Cerebellar nuclear complex (tissue), 1 donor: ENCODE results near the gene CNOT2.
A peak's percentile ranks its signal among the peaks of the same experiment; 100 is the strongest.

Experiments used
- DNase-seq, 2 experiments: peaks; one replicate each; lab custom pipeline; 2025; lab: John Stamatoyannopoulos, UW

CNOT2 gene, protein sequence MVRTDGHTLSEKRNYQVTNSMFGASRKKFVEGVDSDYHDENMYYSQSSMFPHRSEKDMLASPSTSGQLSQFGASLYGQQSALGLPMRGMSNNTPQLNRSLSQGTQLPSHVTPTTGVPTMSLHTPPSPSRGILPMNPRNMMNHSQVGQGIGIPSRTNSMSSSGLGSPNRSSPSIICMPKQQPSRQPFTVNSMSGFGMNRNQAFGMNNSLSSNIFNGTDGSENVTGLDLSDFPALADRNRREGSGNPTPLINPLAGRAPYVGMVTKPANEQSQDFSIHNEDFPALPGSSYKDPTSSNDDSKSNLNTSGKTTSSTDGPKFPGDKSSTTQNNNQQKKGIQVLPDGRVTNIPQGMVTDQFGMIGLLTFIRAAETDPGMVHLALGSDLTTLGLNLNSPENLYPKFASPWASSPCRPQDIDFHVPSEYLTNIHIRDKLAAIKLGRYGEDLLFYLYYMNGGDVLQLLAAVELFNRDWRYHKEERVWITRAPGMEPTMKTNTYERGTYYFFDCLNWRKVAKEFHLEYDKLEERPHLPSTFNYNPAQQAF

DNA sequence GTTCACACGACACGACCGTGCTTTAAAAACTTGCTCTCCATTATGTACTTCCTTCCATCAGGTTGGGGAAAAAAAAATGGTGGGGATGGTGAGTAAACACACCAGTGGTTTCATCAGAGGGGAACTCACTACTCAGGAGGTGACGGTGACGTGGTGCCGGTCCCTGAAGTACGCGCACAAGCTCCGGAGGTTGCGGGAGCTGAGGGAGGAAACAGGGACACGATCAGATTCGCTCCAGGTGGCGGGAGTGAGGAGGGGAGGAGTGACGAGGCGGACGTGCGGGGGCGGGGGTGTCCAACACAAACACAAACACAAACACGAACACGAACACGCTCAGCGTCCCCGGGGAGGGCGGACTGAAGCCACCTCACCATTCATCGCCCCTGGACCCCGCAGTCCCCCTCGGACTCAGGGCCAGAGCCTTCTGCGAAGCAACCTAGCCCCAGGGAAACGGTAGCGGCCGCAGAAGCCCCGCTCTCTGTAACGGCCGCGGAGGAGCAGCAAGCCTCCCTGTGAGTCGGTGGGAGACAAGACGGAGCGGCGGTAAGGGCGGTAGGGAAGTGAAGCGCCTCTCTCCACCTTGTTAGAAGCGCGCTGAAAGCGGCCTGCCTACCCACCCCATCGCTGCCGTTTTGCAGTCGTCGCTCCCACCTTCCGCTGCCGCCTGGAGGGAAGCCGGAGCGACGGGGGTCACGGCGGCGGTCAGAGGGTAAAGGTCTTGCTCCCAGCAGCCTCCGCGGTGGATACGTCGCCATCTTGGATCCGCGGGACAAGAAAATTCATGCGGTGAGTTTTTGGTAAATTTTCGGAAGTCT, at the start of gene CNOT2:
Gene CNOT2, plus strand, starts transcription at position 739 of the 815 bp plus-strand sequence. CDS start 34,794 bp downstream, outside the sequence.
- DNase-seq, result peak; percentile 15 to 43

DNA sequence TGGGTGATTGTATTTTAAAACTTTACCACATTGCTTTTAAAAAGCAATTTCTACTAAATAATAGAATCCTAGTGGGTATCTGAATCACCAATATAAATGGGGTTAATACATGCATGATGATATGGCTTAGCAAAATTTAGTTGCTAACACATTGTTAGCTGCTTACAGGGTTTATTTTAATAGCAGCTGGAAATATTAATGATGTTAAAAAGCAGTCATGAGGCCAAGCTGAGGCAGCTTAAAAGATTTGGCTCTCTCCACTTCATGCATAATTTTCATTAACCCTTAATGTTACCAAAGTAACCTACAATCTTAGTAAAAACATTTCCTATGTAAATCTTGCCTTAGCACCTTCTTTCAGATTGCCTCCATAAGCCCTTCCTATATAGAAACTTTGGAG, 49.2 kb upstream of the CNOT2 start:
- no peak for DNase-seq

DNA sequence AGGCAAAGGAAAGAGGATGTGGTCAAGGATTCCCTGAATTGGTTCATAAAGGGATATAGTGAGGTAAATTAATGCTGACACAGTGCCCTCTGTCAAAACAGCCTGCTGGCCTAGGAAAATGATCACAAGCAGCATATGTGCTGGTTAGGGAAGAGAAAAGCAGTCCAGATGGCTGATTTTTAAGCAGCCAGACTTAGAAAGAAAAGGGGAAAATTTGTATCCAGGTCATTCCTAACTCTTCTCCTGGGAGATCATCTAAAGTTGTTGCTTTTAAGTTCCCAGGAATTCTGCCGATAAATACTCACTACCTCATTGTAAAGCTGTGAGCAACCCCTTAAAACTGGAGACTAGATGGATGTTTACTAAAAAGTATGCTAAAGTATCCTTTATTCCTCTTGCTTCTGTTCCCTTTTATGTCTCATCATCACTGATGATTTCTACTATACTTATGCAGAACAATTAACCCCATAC, 46.4 kb upstream of the CNOT2 start:
- peak; percentile 68 to 89 for DNase-seq

GRCh38 chr12:70197345-70197744, 45.9 kb upstream of the CNOT2 start:
- DNase-seq, result no peak

- DNase-seq, result no peak
These were observed 29.5 kb upstream of the CNOT2 start for GRCh38 chr12:70213707-70214106.

- no peak for DNase-seq
These were observed 28.1 kb upstream of the CNOT2 start for GRCh38 chr12:70214972-70215617.

GRCh38 chr12:70217416-70217815, 25.8 kb upstream of the CNOT2 start:
- no peak for DNase-seq

- peak; percentile 29 to 69 for DNase-seq
These were observed 21.6 kb upstream of the CNOT2 start for GRCh38 chr12:70221626-70222025.

DNA sequence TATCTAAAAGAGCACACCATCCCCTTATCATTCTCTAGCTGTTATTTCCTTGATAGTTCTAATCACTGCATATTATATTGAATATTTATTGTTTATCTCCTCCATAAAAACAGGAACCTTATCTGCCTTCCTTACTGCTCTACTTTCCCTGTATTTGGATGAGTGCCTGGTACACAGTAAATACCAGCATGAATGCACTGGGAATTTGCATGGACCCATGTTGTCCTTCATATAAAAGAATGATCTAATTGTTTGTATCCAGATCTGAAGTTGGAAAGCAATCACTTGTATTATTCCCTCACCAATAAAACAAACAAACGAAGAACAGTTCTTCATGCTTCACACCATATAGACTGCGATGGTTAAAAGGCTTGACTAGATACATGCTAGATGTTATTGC, 15.3 kb upstream of the CNOT2 start:
- DNase-seq, result no peak

GRCh38 chr12:70230934-70231606, 12.2 kb upstream of the CNOT2 start:
- DNase-seq, result no peak

- no peak for DNase-seq
These were observed 6.2 kb upstream of the CNOT2 start for GRCh38 chr12:70236990-70237389.

DNA sequence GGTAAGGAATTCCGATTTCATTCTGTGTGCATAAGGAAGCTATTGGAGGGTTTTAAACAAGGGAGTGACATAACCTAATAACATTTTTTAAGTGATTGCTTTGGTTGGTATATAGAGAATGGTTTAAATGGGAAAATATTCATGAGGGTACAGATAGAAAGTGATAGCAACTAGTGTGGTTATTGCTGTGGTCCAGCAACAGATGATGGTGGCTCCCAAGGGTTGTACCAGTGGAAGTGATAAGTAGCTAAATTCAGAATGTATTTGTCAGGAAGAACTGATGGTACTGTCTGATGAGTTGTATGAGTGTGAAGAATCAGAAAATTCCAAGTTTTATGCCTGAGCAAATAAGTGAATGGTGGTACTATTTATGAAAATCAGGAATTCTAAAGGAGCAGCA, 2.6 kb upstream of the CNOT2 start:
- DNase-seq, result no peak

DNA sequence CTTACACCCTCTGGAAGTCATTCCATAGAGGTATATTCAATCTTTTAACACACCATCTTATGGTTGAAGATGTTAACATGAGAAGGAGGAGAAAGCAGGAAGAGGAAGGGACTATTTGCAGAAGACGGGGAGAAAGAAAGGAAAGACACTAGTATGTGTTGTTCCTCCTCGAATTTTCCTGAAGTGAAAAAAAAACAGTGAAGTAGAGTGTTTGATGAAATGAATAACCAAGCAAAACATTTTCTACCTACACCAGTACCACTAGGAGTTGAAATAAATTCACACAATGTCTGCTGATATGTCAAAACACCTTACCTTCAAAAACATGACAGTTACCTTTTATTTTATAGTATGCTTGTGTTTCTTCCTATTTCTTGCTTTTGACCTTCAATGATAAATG, 1.4 kb upstream of the CNOT2 start:
- no peak for DNase-seq

- DNase-seq, result no peak
These were observed 508 bp downstream of the CNOT2 start for GRCh38 chr12:70243510-70244371.

DNA sequence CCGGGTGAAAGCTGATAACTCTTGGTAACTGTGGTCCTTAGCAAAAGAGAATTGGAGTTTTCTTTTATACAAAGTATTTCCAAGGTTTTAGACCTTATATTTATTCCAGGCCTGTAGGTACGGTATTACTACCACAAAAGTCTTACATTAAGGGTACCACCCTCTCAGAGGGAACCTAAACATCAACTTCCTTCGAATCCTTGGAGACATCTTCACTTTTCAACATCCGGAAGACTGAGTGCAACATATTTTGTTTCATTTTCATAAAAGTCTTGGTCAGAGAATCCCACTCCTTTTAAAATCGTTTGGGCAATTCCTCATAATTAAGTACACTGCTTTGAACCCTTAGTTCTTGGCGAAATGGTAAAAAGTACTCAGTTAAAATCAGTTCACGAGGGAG, 1.2 kb downstream of the CNOT2 start:
- DNase-seq, result no peak

GRCh38 chr12:70245458-70245857, 2.2 kb downstream of the CNOT2 start:
- DNase-seq, result no peak

DNA sequence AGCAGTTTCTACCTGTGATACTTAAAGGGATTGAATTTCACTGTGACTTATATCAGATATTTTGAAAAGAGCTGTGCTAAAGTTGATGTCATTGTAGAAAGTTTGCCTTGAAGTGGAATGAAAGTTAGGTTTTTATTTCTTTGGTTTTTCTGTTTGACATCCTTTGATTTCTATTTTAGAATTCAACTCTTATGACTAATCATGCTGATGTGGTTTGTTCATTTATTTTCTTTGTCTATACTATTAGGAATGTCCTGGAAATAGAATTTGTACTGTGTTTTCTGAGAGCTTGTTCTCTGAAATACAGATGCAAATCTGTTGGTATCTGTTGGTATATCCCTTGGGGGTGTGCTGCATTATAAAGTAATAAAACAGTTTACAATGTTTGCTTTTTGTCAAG, 3.3 kb downstream of the CNOT2 start:
- no peak for DNase-seq

- no peak for DNase-seq
These were observed 4.5 kb downstream of the CNOT2 start for GRCh38 chr12:70247653-70248199.

- DNase-seq, result no peak
These were observed 5.6 kb downstream of the CNOT2 start for GRCh38 chr12:70248876-70249275.

DNA sequence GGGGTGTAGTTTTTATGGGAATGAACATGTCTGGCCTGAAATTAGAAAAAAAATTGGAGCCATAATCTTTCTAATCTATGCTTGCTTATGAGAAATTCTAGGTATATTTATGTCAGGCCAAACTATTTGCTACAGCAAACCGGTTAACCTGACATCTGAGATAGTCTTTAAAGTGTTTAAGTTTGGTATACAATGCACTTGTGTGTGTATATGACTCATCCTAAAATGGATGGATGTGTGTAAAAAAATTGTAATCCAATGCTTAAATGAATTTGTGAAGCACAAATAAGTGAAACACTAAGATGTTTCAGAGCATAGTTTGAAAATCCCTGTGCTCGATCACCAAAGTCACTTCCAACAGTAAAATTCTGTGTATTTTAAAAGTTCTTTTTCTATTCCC, 6.7 kb downstream of the CNOT2 start:
- no peak for DNase-seq
